ENCODE results near the gene INAFM1. TPM values are rescaled to one million over a fixed set of nuclear protein-coding genes. Genes with fewer than 3 reads are reported as not detected.

Gene INAFM1
- total and polyA plus RNA-seq, 2 donors (not counting 1 experiment from before 2014, with no cell fraction given): 6.6 to 13.6 TPM

GRCh38 chr19:47240996-47241918, 33.4 kb upstream of the INAFM1 start:
- TF ChIP-seq CTCF (IDR thresholded peaks at IDR 0.05) (no peak), EZH2 (IDR thresholded peaks at IDR 0.05; ENCODE audit: borderline replicate concordance, insufficient read depth, low read depth, low read length, poor library complexity, severe bottlenecking) (no peak)
- Mint-ChIP-seq H3K4me3 (peak overlapping the region; percentile 23), H3K9me3 (ENCODE audit: insufficient read depth) (no peaks in the 10 kb centered on the region), H3K27ac (no peak overlapping the region), H3K4me1 (peaks cover 30% of the 10 kb centered on the region), H3K27me3 (peaks cover 17% of the 10 kb centered on the region)
- H3K27ac ChIP-seq (ENCODE audit: low read length in 2 of 2): no peak overlapping the region
- 18% methylated on average over 12 of the region's 27 CpGs for WGBS (ENCODE audit: insufficient coverage)
- intact Hi-C loops (cut with micrococcal nuclease): loop anchor here (1.0 to 5.0 kb wide), 2 partner anchors 10 to 109 kb away; partner anchors contain the start of genes BBC3 and SAE1
- no peaks in the 10 kb centered on the region for H3K36me3 ChIP-seq (replicated peaks in 1 of 2; ENCODE audit: control extremely low read depth in 1 of 2, control insufficient read depth in 1 of 2, extremely low read depth in 1 of 2, insufficient read depth in 2 of 2, low read length in 1 of 2)
- peaks cover 50% of the 10 kb centered on the region in 2 donors for H3K4me1 ChIP-seq (ENCODE audit: control insufficient read depth in 2 of 2, insufficient read depth in 2 of 2, low read length in 2 of 2)
- peak; percentile 90 for DNase-seq
- H3K79me2 ChIP-seq (ENCODE audit: control insufficient read depth, insufficient read depth, low read length): no peaks in the 10 kb centered on the region
- ChIA-PET POLR2A (interaction anchor here (0.6 to 1.4 kb wide), 4 partner anchors 12 to 1228 kb away, joined by 4 to 18 read pairs (median 7); no protein-coding TSS in a partner anchor), CTCF (interaction anchor here (1.0 to 5.3 kb wide), 2 partner anchors 11 to 30 kb away, joined by 3 to 45 read pairs; no protein-coding TSS in a partner anchor)
- peaks cover 0 to 21% (median 0%) of the 10 kb centered on the region in 3 donors for H3K9me3 ChIP-seq (ENCODE audit: control extremely low read depth in 1 of 3, control insufficient read depth in 2 of 3, insufficient read depth in 1 of 3, low read length in 2 of 3)
- H3K4me3 ChIP-seq (ENCODE audit: control extremely low read depth in 1 of 5, extremely low read depth in 1 of 5, insufficient read depth in 1 of 5, low read depth in 2 of 5, low read length in 4 of 5): no peak overlapping the region
- ATAC-seq (ENCODE audit: low read depth): peak; percentile 45
- peaks cover 0 to 47% (median 24%) of the 10 kb centered on the region in 4 experiments for H3K27me3 ChIP-seq (replicated peaks in 1 of 4; ENCODE audit: control extremely low read depth in 1 of 4, control insufficient read depth in 3 of 4, insufficient read depth in 4 of 4, low read length in 3 of 4)
- no peak overlapping the region for H2AFZ ChIP-seq (ENCODE audit: insufficient read depth, low read depth, low read length, poor library complexity, severe bottlenecking)
- H4K20me1 ChIP-seq (ENCODE audit: control insufficient read depth, insufficient read depth, low read length, poor library complexity, severe bottlenecking): no peaks in the 10 kb centered on the region
- no peak overlapping the region for H3K9ac ChIP-seq (ENCODE audit: low read length)
- peak overlapping the region; percentile 80 for H3K4me2 ChIP-seq (replicated peaks; ENCODE audit: low read depth, low read length, poor library complexity, severe bottlenecking)

Data from B cell (primary cell).